ENCODE data around the gene ARF1.

DNA sequence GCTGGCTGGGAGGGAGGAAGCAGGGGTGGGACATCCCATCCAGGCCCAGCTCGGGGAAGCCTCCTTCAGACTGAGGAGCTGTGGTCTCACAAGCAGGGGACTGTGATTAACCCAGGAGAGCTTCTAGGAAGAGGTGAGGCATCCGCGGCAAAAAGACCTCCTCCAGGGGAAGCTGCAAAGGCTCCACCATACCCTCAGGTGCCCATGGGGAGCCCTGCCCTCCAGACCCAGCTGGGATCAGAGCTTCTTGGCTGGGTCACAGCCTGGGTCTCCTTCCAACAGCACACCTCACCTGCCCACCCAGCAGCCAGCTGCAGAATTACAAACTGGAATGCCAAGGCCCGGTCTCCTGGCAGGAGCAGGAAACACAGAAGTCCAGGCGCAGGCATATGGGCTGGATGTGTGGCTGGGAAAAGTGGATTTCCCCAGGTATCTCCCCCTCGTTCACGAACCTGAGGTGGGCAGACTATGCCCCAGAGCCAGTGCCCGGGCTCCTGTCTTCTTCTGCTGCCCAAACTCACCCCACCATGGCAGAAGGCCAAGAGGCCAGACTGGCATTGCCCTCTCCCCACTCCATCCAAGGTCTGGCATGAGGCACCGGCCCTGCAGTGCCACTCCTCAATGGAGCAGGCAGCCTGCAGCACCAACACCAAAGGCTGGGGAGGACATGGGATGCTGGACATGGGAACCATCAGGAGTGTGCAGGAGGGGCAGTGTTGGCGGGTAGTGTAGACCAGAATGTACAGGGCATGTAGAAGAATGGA is 15.4 kb upstream of the ARF1 start:
- no peak for TF ChIP-seq POLR2A (IDR thresholded peaks at IDR 0.05)
- TF ChIP-seq, protein P1, sequence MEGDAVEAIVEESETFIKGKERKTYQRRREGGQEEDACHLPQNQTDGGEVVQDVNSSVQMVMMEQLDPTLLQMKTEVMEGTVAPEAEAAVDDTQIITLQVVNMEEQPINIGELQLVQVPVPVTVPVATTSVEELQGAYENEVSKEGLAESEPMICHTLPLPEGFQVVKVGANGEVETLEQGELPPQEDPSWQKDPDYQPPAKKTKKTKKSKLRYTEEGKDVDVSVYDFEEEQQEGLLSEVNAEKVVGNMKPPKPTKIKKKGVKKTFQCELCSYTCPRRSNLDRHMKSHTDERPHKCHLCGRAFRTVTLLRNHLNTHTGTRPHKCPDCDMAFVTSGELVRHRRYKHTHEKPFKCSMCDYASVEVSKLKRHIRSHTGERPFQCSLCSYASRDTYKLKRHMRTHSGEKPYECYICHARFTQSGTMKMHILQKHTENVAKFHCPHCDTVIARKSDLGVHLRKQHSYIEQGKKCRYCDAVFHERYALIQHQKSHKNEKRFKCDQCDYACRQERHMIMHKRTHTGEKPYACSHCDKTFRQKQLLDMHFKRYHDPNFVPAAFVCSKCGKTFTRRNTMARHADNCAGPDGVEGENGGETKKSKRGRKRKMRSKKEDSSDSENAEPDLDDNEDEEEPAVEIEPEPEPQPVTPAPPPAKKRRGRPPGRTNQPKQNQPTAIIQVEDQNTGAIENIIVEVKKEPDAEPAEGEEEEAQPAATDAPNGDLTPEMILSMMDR (IDR thresholded peaks at IDR 0.05) = no peak
